ENCODE results near the gene PAPPA.

- TF ChIP-seq POLR2A (IDR thresholded peaks at IDR 0.05) (no peak), POLR2AphosphoS5 (IDR thresholded peaks at IDR 0.05) (no peak), CTCF (IDR thresholded peaks at IDR 0.05) (no peak)
Observed at GRCh38 chr9:116366241-116366640, 212.7 kb downstream of the PAPPA start.
